Islet precursor cell (in vitro differentiated cells): ENCODE data around the gene MPST.

ENCODE experiments used
- DNase-seq: peaks from one replicate; pipeline ENCODE4 v3.0.0-alpha.2; 2018

MPST gene

GRCh38 chr22:37001826-37002225, 17.7 kb upstream of the MPST start:
- no peak for DNase-seq

DNA sequence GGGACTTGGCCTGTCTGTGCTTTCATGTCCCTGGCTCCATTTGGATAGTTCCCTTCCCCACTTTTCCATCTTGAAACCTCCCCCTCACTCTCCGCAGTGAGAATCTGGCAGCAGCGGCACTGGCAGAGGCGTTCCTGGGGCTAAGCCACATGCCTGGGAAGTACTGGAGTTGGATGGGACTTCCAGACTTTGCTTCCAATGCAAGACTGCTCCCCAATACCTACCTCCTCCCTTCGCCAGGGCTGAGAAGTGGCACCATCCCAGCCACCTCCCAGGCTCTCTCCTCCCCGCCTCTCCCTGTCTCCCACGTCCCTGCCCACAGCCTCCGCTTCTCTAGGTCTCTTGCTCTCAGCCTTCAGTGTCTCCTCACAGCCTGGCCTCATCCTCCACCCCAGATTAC, 16.9 kb upstream of the MPST start:
- DNase-seq, result no peak

- peak; percentile 36 for DNase-seq
These were observed 11.9 kb upstream of the MPST start for GRCh38 chr22:37007651-37008050.

DNA sequence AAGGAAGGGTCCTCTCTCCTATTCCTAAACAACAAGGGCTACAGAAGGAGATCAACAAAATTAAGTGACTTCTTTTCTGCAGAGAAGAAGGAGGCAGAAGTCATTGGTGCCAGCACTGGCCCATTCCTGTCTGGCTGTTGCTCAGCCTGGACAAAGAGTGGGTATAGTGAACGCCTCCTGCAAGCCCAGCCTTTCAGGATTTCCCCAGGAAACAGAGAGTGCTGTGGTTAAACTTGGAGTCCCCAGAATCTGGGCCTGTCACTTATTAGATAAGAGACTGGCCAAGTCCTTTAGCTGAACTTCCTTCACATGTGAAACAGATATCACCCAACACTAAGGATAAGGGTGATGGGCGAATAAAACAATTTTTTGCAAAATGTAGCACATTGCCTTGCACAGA, 11.2 kb upstream of the MPST start:
- DNase-seq, result no peak

GRCh38 chr22:37009490-37009889, 10.1 kb upstream of the MPST start:
- no peak for DNase-seq

DNA sequence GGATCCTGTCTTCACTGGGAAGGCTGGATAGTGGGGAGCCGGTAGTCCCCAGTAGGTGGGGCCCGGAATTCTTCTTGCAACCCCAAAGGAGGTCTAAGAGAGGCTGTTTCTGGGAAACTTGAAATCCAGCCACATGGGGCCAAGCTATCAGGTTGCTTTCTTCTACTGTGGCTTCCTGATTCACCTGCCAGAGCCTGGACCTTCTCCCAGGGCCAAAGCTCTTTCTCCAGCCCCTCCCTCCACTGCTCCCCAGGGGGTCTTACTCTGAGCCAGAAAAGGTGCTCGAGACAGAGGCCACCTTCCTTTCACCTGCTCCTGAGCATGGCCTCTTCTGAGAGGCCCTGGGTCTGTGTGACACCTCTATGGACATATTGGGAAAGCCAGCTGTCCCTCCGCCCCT, 9.4 kb upstream of the MPST start:
- DNase-seq, result no peak

- DNase-seq, result no peak
These were observed 8.6 kb upstream of the MPST start for GRCh38 chr22:37010976-37011375.

DNA sequence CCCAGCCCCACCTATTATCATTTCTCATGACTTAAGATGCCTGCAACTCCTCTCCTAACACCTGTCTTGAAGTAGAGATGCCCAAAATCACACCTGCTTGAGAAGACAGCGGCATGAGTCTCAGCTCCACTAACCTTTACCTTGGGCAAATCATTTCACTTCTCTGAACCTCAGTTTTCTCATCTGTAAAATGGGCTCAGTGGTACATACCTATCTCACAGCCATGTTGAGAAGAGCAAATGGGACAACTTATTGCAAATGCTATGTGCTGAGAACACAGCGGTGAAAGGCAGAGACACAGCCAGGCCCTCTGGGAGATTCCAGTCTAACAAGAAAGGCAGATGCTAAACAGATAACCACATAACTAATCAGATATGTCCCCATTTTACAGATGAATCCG, 8.1 kb upstream of the MPST start:
- DNase-seq, result no peak

GRCh38 chr22:37012262-37012904, 7.2 kb upstream of the MPST start:
- no peak for DNase-seq

DNA sequence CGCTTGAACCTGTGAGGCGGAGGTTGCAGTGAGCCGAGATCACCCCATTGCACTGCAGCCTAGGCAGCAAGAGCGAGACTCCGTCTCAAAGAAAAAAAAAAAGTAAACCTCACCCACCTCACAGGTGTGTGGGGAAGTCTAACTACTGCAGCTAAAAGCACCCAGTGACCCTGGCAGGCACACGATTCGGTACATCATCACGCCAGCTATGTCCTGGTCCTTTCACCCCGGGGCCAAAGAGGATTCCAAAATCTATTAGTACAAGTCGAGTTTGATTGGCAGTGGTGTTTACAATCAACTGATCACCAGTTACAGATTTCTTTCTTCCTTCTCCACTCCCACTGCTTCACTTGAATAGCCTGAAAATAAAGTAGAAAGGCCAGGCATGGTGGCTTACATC, 6.6 kb upstream of the MPST start:
- no peak for DNase-seq

DNA sequence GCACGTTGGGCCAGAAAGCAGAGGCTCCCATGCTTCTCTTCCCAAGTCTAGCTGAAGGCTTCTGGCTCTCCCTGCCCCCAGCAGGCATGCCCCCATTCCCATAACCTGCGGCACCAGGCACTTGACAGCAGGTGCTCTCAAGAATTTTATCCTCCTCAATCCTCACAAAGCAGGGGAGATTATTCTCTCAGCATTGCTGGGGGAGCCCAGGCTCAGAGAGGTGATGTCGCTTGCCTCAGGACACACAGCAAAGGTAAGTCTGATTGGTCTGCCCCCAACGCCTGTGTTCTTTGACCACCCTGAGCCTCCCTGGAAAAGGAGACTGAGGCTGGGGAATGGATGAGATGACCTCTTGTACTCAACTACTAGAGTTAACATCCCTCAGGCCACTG, 5.1 kb upstream of the MPST start:
- DNase-seq, result no peak

DNA sequence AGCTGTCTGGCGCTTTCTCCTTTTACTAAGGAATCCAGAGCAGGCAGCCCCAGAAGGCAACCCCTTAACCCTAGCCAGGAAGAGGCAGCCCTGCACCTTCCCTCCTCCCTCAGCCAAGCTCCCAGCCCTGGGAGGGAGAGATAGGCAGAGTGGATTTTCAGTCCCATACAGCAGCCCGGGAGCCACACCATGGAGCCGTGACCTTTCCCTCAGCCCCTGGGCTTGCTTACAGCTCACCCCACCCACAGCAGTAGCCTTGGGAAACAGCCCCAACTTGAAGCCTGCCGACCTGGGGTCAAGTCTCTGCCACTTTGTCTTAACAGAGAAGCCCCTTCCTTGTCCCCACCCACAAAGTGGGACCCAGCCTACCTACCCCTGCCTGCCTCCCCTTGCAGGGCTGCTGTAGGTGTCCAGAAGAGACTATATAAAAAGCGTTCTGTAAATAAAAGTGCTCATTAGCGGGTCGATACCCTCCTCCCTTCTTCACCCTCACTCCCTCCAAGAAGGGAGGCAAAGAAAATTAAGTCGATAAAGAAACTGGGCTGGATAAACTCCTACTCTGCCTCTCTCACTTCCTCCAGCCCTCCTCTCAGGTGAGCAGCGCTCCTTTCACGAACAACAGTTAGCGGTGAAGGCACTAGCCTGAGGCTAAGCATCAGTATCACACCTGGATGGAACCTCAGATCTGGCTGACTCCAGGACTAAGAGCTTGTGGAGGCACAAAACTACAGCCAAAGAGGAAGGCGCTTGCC, 4.5 kb upstream of the MPST start:
- DNase-seq, result no peak

DNA sequence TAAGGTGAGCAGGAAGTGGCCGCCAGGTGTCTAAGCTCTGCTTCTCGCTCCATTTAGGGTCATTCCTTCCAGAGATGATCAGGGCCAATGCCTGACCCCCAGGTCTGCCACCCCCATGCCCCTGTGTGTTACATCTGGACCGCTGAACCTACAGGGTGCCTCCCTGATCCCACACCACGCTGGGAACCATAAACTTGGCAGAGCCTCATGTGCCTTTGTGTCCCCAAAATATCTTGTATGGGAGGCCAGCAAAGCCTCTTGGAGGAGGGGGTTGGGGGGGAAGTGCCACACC, 4.0 kb upstream of the MPST start:
- DNase-seq, result no peak

GRCh38 chr22:37016134-37016910, 3.2 kb upstream of the MPST start:
- no peak for DNase-seq

- DNase-seq, result no peak
These were observed 2.2 kb upstream of the MPST start for GRCh38 chr22:37017356-37017755.

- no peak for DNase-seq
These were observed 1.3 kb upstream of the MPST start for GRCh38 chr22:37018086-37018814.

GRCh38 chr22:37018815-37019308, 680 bp upstream of the MPST start:
- peak; percentile 78 for DNase-seq

DNA sequence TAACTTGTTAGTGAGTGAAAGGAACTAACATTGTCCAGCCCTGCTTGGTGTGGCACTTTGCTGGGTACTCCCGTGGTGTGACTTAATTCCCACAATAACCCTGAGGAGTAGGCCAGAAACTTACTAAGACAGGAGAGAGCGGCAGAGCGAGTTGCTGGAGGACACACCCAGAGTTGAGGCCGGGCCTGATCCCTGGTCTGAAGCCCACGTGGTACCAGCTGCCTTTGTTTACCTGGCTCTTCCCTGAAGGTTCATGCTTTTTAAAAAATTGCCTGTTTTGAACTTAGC, 594 bp downstream of the MPST start:
- no peak for DNase-seq

DNA sequence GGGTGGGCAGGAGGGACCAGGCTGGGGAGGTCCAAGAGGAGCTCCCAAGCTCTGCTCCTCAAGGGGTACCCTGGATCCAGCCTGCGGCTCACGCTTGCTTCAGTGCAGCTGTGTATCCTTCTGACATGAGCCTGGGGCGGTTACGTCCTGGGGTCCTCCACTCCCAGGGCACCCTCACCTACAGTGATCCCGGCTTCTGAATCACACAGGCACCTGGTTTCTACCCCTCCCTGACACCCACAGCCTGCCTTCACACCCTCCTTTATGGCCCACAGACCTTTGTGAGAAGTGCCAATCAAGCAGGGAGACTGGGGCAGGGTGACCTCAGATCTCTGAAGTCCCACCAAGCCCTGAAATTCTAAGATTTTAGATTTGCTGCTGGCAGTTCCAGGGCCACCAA, 1.5 kb downstream of the MPST start:
- no peak for DNase-seq

GRCh38 chr22:37021710-37022482, 2.4 kb downstream of the MPST start:
- no peak for DNase-seq

DNA sequence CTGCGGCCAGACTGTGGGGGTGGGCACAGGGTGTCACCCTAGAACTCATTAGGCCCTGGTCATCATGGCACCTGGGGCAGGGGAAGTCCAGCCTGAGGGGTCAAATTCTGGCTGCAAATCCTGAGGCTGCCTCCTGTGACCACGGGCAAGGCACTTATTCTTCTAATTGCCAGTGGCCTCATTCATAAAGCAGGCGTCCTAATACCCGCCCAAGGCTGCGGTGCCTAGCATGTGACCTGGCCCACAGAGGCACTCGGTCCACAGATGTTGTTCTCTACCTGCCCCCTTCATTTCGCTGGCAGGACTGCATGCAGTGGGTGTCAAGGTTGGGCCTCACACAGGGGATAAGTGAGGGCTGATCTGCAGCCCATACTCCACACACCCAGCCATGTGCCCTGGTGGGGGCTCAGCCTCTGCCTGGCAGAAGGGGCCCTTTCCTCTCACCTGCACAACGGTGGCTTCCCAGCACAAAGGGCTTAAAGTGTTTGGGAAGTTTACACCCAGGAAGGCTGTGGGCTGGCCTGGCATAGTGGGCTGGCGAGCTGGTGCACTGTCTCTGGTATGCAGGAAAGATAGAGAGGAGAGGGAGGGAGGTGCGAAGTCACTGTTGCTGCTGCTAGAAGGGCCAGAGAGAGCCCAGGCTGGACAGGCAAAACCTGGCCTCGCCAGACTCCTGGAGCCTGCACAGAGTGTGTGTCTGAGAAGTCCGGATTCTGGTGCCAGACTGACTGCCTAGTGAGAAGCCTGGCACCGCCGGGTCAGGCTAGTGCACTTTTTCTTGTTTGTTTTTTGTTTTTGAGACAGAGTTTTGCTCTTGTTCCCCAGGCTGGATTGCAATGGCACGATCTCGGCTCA, 3.2 kb downstream of the MPST start:
- DNase-seq, result no peak
